GM19468 (cell line): ENCODE measurements around the gene WDR37.
"Not testable (repeated sequence)": the region's sequence is repeated elsewhere in the genome, so short reads cannot be mapped to it uniquely, and the experiment has no call there.

Experiments used
- ATAC-seq: cut with Tn5 transposase; IDR thresholded peaks from one replicate; pipeline ENCODE4 v1.9.1; 2021; ENCODE audit warnings: mild to moderate bottlenecking, moderate library complexity, moderate number of reproducible peaks; ENCODE audit not compliant: unreplicated experiment; ENCODE audit errors: extremely low read depth

Gene WDR37

DNA sequence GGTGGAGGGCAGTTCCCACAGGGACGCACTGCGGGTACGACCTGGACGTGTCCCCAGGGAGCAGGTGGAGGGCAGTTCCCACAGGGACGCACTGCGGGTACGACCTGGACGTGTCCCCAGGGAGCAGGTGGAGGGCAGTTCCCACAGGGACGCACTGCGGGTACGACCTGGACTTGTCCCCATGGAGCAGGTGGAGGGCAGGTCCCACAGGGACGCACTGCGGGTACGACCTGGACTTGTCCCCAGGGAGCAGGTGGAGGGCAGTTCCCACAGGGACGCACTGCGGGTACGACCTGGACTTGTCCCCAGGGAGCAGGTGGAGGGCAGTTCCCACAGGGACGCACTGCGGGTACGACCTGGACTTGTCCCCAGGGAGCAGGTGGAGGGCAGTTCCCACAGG, 17.4 kb upstream of the WDR37 start:
- not testable (repeated sequence) for ATAC-seq

DNA sequence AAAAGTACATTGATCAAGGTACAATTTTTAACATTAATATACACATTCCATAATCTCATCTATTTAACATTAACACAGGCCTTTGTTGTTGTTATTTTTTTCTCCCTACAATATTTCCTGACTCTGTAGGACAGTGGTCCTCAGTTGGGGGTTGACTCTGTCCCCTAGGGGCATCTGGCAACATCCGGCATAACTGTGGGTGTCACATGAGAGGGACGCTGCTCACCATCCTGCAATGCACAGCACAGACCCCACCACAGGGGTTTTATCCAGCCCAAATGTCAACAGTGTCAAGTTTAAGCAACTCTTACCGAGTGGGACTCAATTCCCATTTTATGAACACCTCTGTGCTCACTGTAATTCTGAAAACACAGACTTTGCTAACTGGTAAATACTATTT, 16.1 kb upstream of the WDR37 start:
- ATAC-seq: no peak

GRCh38 chr10:1041514-1041913, 14.7 kb upstream of the WDR37 start:
- ATAC-seq: no peak

DNA sequence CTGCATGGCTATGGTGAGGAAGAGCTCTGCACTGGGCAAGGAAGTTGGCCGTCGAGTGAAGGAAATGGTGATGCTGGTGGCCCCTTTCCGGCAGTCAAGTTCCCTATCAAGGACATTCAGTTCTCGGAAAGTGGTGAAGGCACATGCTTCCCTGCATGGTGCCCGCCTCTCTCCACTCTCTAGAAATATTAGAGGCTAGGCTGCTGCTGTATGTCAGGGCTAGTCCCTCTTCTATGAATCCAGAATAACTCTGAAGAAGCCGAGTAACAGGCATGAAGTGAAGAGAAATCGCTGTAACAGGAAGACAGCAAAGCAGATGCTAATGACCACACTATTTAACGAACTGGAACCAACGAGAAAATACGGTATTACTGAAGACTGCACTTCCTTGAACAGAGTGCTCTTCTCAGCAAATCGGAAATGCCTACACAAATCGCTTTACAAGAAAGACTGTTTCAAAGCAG, 12.6 kb upstream of the WDR37 start:
- no peak for ATAC-seq

DNA sequence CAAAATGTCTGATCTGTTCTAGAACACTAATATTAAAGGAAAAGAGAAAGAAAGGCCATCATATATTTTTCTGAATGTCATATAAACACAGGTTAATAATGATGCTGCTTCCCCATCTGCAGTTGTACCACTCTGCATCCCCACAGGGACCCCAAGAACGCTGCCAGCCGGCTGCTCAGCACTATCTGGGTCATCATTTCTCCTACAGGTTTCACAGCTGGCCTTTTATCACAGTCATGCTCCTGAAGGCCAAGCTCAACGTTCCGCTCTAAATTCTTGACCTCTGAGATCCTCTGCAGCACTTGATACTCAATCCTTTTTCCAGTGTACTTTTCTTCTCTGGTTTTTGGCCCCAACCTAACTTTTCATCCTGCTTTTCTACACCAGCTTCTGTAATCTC, 12.0 kb upstream of the WDR37 start:
- no peak for ATAC-seq

- ATAC-seq: no peak
These were observed 11.2 kb upstream of the WDR37 start for GRCh38 chr10:1044964-1045363.

DNA sequence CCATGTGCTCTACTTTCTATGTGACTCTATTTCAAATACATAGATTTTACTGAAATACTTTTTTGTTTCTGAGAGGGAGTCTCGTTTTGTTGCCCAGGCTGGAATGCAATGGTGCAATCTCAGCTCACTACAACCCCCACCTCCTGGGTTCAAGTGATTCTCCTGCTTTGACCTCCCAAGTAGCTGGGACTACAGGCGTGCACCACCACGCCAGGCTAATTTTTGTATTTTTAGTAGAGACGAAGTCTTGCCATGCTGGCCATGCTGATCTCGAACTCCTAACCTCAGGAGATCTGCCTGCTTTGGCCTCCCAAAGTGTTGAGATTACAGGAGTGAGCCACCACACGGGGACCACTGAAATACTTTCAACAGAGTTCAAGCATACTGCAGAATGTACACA, 10.8 kb upstream of the WDR37 start:
- ATAC-seq: no peak

DNA sequence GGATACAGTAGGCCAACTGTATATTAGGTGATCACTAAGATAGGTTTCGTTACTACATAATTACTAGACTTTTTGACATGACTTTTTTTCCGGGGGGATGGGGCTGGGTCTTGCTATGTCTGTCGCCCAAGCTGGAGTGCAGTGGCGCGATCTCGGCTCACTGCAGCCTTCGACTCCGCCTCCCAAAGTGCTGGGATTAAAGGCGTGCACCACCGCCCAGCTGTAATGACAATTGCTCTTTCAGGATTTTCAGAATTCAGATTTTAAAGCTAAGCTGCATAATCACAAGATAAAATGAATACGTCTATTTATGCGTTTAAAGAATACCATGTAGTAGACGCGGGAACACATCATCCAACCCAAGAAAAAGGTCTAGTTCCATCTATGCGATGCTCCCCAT, 8.2 kb upstream of the WDR37 start:
- no peak for ATAC-seq

- ATAC-seq: no peak
These were observed 7.8 kb upstream of the WDR37 start for GRCh38 chr10:1048349-1048731.

GRCh38 chr10:1048732-1049424, 7.3 kb upstream of the WDR37 start, which contains the start of gene IDI1:
Gene IDI1 (minus strand): TSS chr10:1049119. CDS start chr10:1049003, 116 bp downstream.
- peak; percentile 83 for ATAC-seq

- no peak for ATAC-seq
These were observed 6.7 kb upstream of the WDR37 start for GRCh38 chr10:1049425-1049958.

- ATAC-seq: no peak
These were observed 6.0 kb upstream of the WDR37 start for GRCh38 chr10:1050145-1050544.

GRCh38 chr10:1050554-1050953, 5.6 kb upstream of the WDR37 start:
- no peak for ATAC-seq

DNA sequence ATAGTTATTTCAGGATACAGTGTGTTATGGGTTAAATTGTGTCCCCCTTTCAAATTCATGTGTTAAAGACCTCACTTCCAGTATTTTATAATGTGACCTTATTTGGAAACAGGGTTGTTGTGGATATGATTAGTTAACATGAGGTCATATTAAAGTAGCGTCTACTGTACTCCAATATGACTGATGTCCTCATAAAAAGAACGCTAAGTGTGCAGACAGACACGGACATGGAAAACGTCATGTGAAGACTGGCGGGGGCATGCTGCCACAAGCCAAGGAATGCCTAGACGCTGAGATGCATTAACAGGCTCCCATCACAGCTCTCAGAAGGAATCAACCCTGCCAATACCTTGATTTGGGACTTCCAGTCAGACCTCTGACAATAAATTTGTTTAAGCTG, 1.5 kb upstream of the WDR37 start:
- ATAC-seq: no peak

DNA sequence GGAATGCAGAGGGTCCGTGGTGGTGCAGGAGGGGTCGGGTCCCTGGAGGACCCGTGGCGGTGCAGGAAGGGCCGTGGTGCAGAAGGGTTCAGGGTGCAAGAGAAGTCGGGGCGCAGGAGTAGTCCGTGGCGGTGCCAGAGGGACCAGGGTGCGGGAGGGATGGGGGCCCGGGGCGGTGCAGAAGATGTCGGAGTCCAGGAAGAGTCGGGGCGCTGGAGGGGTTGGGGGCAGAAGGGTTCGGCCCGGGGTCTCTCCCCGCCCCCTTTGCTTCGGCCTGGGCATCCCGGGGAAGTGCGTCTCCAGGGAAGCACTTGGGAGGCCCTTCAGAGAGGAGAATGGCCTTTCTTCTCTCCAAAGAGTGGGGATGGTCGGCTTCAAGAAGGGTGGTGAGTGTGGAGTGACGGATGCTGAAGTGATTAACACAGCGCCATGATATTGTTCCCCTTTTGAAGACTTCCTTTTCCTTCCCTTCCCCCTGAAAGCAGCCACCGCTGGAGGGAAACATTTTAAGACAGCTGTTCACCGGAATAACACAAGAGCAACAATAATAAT, 997 bp downstream of the WDR37 start:
- ATAC-seq: no peak

DNA sequence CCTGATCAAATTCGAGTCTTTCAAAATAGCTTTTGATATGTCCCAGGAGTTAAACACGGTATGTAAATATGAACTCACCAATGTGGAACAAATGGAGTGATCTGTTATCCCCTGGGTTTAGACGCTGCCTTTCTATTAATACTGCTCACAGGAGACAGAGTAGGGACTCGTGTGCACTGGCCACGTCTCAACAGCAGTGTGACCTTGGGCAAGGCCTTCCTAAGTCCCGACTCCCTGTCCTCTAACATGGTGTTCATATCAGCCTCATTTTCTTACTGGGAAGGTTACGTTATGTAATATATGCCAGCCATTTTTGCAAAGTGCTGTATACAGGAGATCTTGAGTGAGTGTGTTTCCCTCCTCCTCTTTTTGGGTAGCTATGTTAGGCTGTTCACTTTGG, 1.8 kb downstream of the WDR37 start:
- ATAC-seq: no peak

GRCh38 chr10:1059902-1060301, 3.7 kb downstream of the WDR37 start:
- no peak for ATAC-seq

GRCh38 chr10:1061930-1062774, 6.0 kb downstream of the WDR37 start:
- no peak for ATAC-seq

- ATAC-seq: no peak
These were observed 7.2 kb downstream of the WDR37 start for GRCh38 chr10:1063232-1063865.

DNA sequence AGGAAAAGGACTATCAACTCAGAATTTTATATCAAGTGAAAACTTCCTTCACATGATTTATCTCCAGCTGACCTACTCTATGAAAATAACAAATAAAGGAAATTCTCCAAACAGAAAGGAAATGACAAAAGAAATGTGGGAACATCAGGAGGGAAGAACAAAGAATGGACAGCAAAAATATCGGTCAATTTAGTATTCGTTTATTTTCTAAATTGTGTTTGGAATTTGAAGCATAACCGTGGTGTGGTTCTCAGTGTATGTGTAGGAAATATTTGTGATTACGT, 8.7 kb downstream of the WDR37 start:
- no peak for ATAC-seq

- not testable (repeated sequence) for ATAC-seq
These were observed 10.5 kb downstream of the WDR37 start for GRCh38 chr10:1066734-1067133.
